SJSA1 (cell line): Measurements from ENCODE around the gene MPZ. TPM values are rescaled to one million over a fixed set of nuclear protein-coding genes. Genes with fewer than 3 reads are reported as not detected.
A peak's percentile ranks its signal among the peaks of the same experiment; 100 is the strongest.
"Not testable (repeated sequence)": the region's sequence is repeated elsewhere in the genome, so short reads cannot be mapped to it uniquely, and the experiment has no call there.

Source experiments
- DNase-seq, 2 experiments: peaks; one replicate each; pipeline ENCODE4 v3.0.0-alpha.2; 2015 to 2020; ENCODE audit warnings: low spot score in 2 of 2, low read depth in 1 of 2
- H3K27ac ChIP-seq: fragments of 250-450 bp; sonication (Bioruptor Pico); 2 replicates; pipeline ENCODE4 v1.5.1; 2020; ENCODE audit warnings: mild to moderate bottlenecking, moderate library complexity
- H3K27me3 ChIP-seq: fragments of 250-450 bp; sonication (Bioruptor Pico); replicated peaks from 2 replicates; pipeline ENCODE4 v1.5.1; 2020; ENCODE audit warnings: mild to moderate bottlenecking, moderate library complexity
- H3K36me3 ChIP-seq: fragments of 250-450 bp; sonication (Bioruptor Pico); 2 replicates; pipeline ENCODE4 v1.5.1; 2020; ENCODE audit warnings: mild to moderate bottlenecking
- H3K4me1 ChIP-seq: fragments of 250-450 bp; sonication (Bioruptor Pico); replicated peaks from 2 replicates; pipeline ENCODE4 v1.6.1; 2021; ENCODE audit warnings: mild to moderate bottlenecking
- H3K4me3 ChIP-seq: fragments of 250-450 bp; sonication (Bioruptor Pico); 2 replicates; pipeline ENCODE4 v1.5.1; 2020; ENCODE audit warnings: mild to moderate bottlenecking
- H3K9me3 ChIP-seq: fragments of 250-450 bp; sonication (Bioruptor Pico); replicated peaks from 2 replicates; pipeline ENCODE4 v1.5.1; 2020; ENCODE audit warnings: mild to moderate bottlenecking
- total RNA-seq: library from RNA; depleted of rRNA; stranded (reverse); fragments of >200 nt; shearing (Covaris generic); gene quantifications from 2 replicates; pipeline ENCODE4 v1.2.3, GENCODE V29; 2014; rRNA removed

MPZ gene
- total RNA-seq: not detected in 2 replicates

GRCh38 chr1:161309868-161310267 lies at the start of gene MPZ:
MPZ (minus strand) TSS chr1:161309968; CDS start chr1:161309905, 63 bp downstream.
- DNase-seq: no peak
- H3K27me3 ChIP-seq: no peaks in the 10 kb centered on the region
- H3K36me3 ChIP-seq: no peaks in the 10 kb centered on the region
- peaks cover 9% of the 10 kb centered on the region for H3K4me1 ChIP-seq
- H3K9me3 ChIP-seq: no peaks in the 10 kb centered on the region
- H3K27ac ChIP-seq: no peak within 1 kb of the TSS
- no peak within 1 kb of the TSS for H3K4me3 ChIP-seq

GRCh38 chr1:161359291-161359690 lies 49.5 kb upstream of the MPZ start:
- DNase-seq: no peak
- Histone ChIP-seq H3K4me3 (no peak overlapping the region), H3K4me1 (peaks cover 14% of the 10 kb centered on the region), H3K36me3 (peaks cover 23% of the 10 kb centered on the region), H3K27me3 (no peaks in the 10 kb centered on the region), H3K27ac (no peak overlapping the region), H3K9me3 (no peaks in the 10 kb centered on the region)

GRCh38 chr1:161357073-161357472 lies 47.3 kb upstream of the MPZ start:
- Histone ChIP-seq H3K9me3 (no peaks in the 10 kb centered on the region), H3K4me1 (peaks cover 8% of the 10 kb centered on the region), H3K27me3 (no peaks in the 10 kb centered on the region), H3K27ac (no peak overlapping the region), H3K4me3 (no peak overlapping the region), H3K36me3 (peaks cover 12% of the 10 kb centered on the region; the same call in 1 of the 2 replicates)
- no peak for DNase-seq

- Histone ChIP-seq H3K9me3 (no peaks in the 10 kb centered on the region), H3K27ac (no peak overlapping the region), H3K36me3 (peaks cover 21% of the 10 kb centered on the region; the same call in 1 of the 2 replicates), H3K4me1 (no peaks in the 10 kb centered on the region), H3K27me3 (no peaks in the 10 kb centered on the region), H3K4me3 (no peak overlapping the region)
- no peak for DNase-seq
These were observed 41.7 kb upstream of the MPZ start for GRCh38 chr1:161351482-161351881.

GRCh38 chr1:161350671-161351070 lies 40.9 kb upstream of the MPZ start:
- H3K27ac ChIP-seq: no peak overlapping the region
- H3K36me3 ChIP-seq: peaks cover 24% of the 10 kb centered on the region; the same call in 1 of the 2 replicates
- H3K9me3 ChIP-seq: no peaks in the 10 kb centered on the region
- H3K4me3 ChIP-seq: no peak overlapping the region
- DNase-seq: peak in 1 of 2 experiments; percentile 4
- H3K27me3 ChIP-seq: no peaks in the 10 kb centered on the region
- H3K4me1 ChIP-seq: no peaks in the 10 kb centered on the region

GRCh38 chr1:161342821-161343220 lies 33.1 kb upstream of the MPZ start:
- Histone ChIP-seq H3K27ac (no peak overlapping the region), H3K27me3 (no peaks in the 10 kb centered on the region), H3K4me3 (no peak overlapping the region), H3K4me1 (no peaks in the 10 kb centered on the region), H3K9me3 (no peaks in the 10 kb centered on the region), H3K36me3 (peaks cover 55% of the 10 kb centered on the region)
- no peak for DNase-seq

- H3K27me3 ChIP-seq: no peaks in the 10 kb centered on the region
- DNase-seq: no peak
- no peak overlapping the region for H3K27ac ChIP-seq
- peaks cover 62% of the 10 kb centered on the region for H3K36me3 ChIP-seq
- no peaks in the 10 kb centered on the region for H3K9me3 ChIP-seq
- no peaks in the 10 kb centered on the region for H3K4me1 ChIP-seq
- no peak overlapping the region for H3K4me3 ChIP-seq
These were observed 32.4 kb upstream of the MPZ start for GRCh38 chr1:161342177-161342576.

- Histone ChIP-seq H3K27ac (no peak overlapping the region), H3K9me3 (no peaks in the 10 kb centered on the region), H3K27me3 (no peaks in the 10 kb centered on the region), H3K4me3 (no peak overlapping the region), H3K4me1 (no peaks in the 10 kb centered on the region; the same call in 1 of the 2 replicates), H3K36me3 (peaks cover 70% of the 10 kb centered on the region)
- no peak for DNase-seq
These were observed 26.0 kb upstream of the MPZ start for GRCh38 chr1:161335796-161336195.

- Histone ChIP-seq H3K27me3 (no peaks in the 10 kb centered on the region), H3K4me1 (peaks cover 14% of the 10 kb centered on the region), H3K4me3 (no peak overlapping the region), H3K36me3 (peaks cover 78% of the 10 kb centered on the region), H3K27ac (no peak overlapping the region), H3K9me3 (no peaks in the 10 kb centered on the region)
- DNase-seq: no peak
These were observed 23.4 kb upstream of the MPZ start for GRCh38 chr1:161333166-161333565.

GRCh38 chr1:161330346-161330745 lies 20.6 kb upstream of the MPZ start:
- peaks cover 82% of the 10 kb centered on the region for H3K36me3 ChIP-seq
- H3K4me1 ChIP-seq: peaks cover 14% of the 10 kb centered on the region
- H3K9me3 ChIP-seq: no peaks in the 10 kb centered on the region
- H3K27ac ChIP-seq: peak overlapping the region; percentile 35
- DNase-seq: peak in 1 of 2 experiments; percentile 31
- no peak overlapping the region for H3K4me3 ChIP-seq
- H3K27me3 ChIP-seq: no peaks in the 10 kb centered on the region

GRCh38 chr1:161324020-161324419 lies 14.3 kb upstream of the MPZ start:
- Histone ChIP-seq H3K36me3 (peaks cover 62% of the 10 kb centered on the region), H3K27ac (no peak overlapping the region), H3K4me3 (no peak overlapping the region), H3K9me3 (no peaks in the 10 kb centered on the region), H3K27me3 (no peaks in the 10 kb centered on the region), H3K4me1 (no peaks in the 10 kb centered on the region)
- no peak for DNase-seq

- H3K9me3 ChIP-seq, H3K27me3 ChIP-seq, H3K4me3 ChIP-seq, H3K4me1 ChIP-seq, H3K36me3 ChIP-seq, H3K27ac ChIP-seq: not testable (repeated sequence)
- peak in 1 of 2 experiments; percentile 8 for DNase-seq
These were observed 6.3 kb upstream of the MPZ start for GRCh38 chr1:161315841-161316674.

GRCh38 chr1:161314201-161314981 lies 4.6 kb upstream of the MPZ start, which contains the start of gene SDHC:
SDHC (plus strand) TSS chr1:161314381; CDS start chr1:161314406, 25 bp downstream.
- Histone ChIP-seq H3K4me3 (peak within 1 kb of the TSS; percentile 70), H3K9me3 (no peaks in the 10 kb centered on the region), H3K27me3 (no peaks in the 10 kb centered on the region), H3K36me3 (peaks cover 1% of the 10 kb centered on the region; the same call in 1 of the 2 replicates), H3K4me1 (peaks cover 5% of the 10 kb centered on the region; the same call in 1 of the 2 replicates), H3K27ac (peak within 1 kb of the TSS; percentile 76)
- DNase-seq: peak; percentile 76 to 83
